ENCODE results near the gene POLA1.

DNA sequence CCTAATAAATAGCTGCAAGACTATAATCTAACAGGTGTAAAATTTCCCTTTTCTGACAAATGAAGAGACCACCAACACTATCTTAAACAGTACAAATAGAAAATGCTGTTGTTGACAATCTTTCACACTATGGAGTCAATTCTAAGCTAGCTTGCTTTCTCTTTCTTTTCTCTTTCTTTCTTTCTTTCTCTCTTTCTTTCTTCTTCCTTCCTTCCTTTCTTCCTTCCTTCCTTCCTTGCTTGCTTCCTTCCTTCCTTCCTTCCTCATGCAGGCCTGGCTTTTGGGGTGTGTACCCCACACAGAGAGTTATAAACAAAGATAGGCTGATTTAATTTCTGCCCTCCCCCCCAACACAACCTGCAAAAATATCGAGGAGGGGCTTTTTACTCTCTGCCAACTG is 330.2 kb downstream of the POLA1 start:
- no peak for TF ChIP-seq POLR2AphosphoS5 (IDR thresholded peaks at IDR 0.05)
- TF ChIP-seq, protein P1, sequence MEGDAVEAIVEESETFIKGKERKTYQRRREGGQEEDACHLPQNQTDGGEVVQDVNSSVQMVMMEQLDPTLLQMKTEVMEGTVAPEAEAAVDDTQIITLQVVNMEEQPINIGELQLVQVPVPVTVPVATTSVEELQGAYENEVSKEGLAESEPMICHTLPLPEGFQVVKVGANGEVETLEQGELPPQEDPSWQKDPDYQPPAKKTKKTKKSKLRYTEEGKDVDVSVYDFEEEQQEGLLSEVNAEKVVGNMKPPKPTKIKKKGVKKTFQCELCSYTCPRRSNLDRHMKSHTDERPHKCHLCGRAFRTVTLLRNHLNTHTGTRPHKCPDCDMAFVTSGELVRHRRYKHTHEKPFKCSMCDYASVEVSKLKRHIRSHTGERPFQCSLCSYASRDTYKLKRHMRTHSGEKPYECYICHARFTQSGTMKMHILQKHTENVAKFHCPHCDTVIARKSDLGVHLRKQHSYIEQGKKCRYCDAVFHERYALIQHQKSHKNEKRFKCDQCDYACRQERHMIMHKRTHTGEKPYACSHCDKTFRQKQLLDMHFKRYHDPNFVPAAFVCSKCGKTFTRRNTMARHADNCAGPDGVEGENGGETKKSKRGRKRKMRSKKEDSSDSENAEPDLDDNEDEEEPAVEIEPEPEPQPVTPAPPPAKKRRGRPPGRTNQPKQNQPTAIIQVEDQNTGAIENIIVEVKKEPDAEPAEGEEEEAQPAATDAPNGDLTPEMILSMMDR (IDR thresholded peaks at IDR 0.05; ENCODE audit: poor library complexity, severe bottlenecking) = no peak
- no peak for TF ChIP-seq RAD21 (conservative IDR thresholded peaks at IDR 0.05)
- TF ChIP-seq EZH2 (IDR thresholded peaks at IDR 0.05; ENCODE audit: borderline replicate concordance, insufficient read depth, low read length, poor library complexity, severe bottlenecking) = no peak
- TF ChIP-seq, protein P2, sequence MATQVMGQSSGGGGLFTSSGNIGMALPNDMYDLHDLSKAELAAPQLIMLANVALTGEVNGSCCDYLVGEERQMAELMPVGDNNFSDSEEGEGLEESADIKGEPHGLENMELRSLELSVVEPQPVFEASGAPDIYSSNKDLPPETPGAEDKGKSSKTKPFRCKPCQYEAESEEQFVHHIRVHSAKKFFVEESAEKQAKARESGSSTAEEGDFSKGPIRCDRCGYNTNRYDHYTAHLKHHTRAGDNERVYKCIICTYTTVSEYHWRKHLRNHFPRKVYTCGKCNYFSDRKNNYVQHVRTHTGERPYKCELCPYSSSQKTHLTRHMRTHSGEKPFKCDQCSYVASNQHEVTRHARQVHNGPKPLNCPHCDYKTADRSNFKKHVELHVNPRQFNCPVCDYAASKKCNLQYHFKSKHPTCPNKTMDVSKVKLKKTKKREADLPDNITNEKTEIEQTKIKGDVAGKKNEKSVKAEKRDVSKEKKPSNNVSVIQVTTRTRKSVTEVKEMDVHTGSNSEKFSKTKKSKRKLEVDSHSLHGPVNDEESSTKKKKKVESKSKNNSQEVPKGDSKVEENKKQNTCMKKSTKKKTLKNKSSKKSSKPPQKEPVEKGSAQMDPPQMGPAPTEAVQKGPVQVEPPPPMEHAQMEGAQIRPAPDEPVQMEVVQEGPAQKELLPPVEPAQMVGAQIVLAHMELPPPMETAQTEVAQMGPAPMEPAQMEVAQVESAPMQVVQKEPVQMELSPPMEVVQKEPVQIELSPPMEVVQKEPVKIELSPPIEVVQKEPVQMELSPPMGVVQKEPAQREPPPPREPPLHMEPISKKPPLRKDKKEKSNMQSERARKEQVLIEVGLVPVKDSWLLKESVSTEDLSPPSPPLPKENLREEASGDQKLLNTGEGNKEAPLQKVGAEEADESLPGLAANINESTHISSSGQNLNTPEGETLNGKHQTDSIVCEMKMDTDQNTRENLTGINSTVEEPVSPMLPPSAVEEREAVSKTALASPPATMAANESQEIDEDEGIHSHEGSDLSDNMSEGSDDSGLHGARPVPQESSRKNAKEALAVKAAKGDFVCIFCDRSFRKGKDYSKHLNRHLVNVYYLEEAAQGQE (IDR thresholded peaks at IDR 0.05; ENCODE audit: borderline replicate concordance) = no peak
- no peak for TF ChIP-seq TAF1 (IDR thresholded peaks at IDR 0.05; ENCODE audit: low read depth)
- TF ChIP-seq EP300 (conservative IDR thresholded peaks at IDR 0.05; ENCODE audit: poor library complexity, severe bottlenecking) = no peak
- no peak for TF ChIP-seq SMC3 (conservative IDR thresholded peaks at IDR 0.05; ENCODE audit: poor library complexity)
